Heart left ventricle (tissue), 16 donors: Measurements from ENCODE around the gene GOLGA6A. TPM values are rescaled to one million over a fixed set of nuclear protein-coding genes. Genes with fewer than 3 reads are reported as not detected.

Experiments used
- ATAC-seq, 4 donors: fragments of 200-7000 bp; cut with Tn5 transposase; one replicate each; pipeline ENCODE4 v1.9.1; 2020 to 2022; ENCODE audit warnings: moderate library complexity in 4 of 4, mild to moderate bottlenecking in 3 of 4, moderate number of reproducible peaks in 1 of 4
- DNase-seq, 5 donors: peaks; one replicate each; pipeline ENCODE4 v3.0.0-alpha.2; 2020
- H3K27ac ChIP-seq, 12 donors: fragments of 200-600 bp; sonication (generic) in 4 of 12; one replicate each; pipeline versions ENCODE4 v1.5.0 to v1.8.0; 2016 to 2022; ENCODE audit warnings: mild to moderate bottlenecking in 2 of 12
- H3K27me3 ChIP-seq, 9 donors: fragments of 200-600 bp; sonication (generic) in 2 of 9; one replicate each; pipeline versions ENCODE4 v1.5.1 to v1.8.0; 2016 to 2022; ENCODE audit warnings: mild to moderate bottlenecking in 3 of 9
- H3K36me3 ChIP-seq, 9 donors: fragments of 200-600 bp; sonication (generic) in 2 of 9; one replicate each; pipeline versions ENCODE4 v1.5.0 to v1.8.0; 2018 to 2022; ENCODE audit warnings: mild to moderate bottlenecking in 2 of 9
- H3K4me1 ChIP-seq, 12 donors: fragments of 200-600 bp; sonication (generic) in 4 of 12; one replicate each; pipeline versions ENCODE4 v1.5.0 to v1.8.0; 2016 to 2022; ENCODE audit warnings: mild to moderate bottlenecking in 3 of 12
- H3K4me3 ChIP-seq, 12 donors: fragments of 200-600 bp; sonication (generic) in 4 of 12; one replicate each; pipeline versions ENCODE4 v1.5.0 to v1.8.0; 2017 to 2022; ENCODE audit warnings: mild to moderate bottlenecking in 9 of 12, moderate library complexity in 4 of 12
- H3K9me3 ChIP-seq, 12 donors: fragments of 200-600 bp; sonication (generic) in 4 of 12; one replicate each; pipeline versions ENCODE4 v1.5.0 to v1.8.0; 2016 to 2022; ENCODE audit warnings: mild to moderate bottlenecking in 1 of 12
- CTCF ChIP-seq, 12 donors: fragments of 200-600 bp; sonication (generic) in 4 of 12; IDR thresholded peaks; one replicate each; pipeline versions ENCODE4 v1.5.0 to v1.8.0; 2018 to 2022; ENCODE audit warnings: antibody characterized with exemption in 12 of 12, mild to moderate bottlenecking in 5 of 12
- POLR2A ChIP-seq, 2 donors: fragments of 450-650 bp; IDR thresholded peaks; one replicate each; pipeline ENCODE4 v1.6.1; 2017; ENCODE audit warnings: antibody characterized with exemption in 2 of 2, mild to moderate bottlenecking in 2 of 2, moderate library complexity in 2 of 2
- WGBS, 4 donors: extraction: QIAGEN DNeasy Blood & Tissue Kit in 2 of 4; methylation state at CpG; one replicate each; pipeline versions ENCODE4 v1.1.5 to v1.1.7; 2013 to 2018; 5-methylcytosine and 5-hydroxymethylcytosine counted together
- intact Hi-C, 10 donors: fragments of 100-400 bp; cut with DNase I; formaldehyde crosslinking; loops; one replicate each; pipeline versions ENCODE4 v1.11.1 to v1.14.2; 2022
- polyA plus RNA-seq, 2 donors: library from polyadenylated mRNA; stranded (reverse); fragments of 200-250 nt; gene quantifications; one replicate each; pipeline ENCODE4 v1.2.3, GENCODE V29; 2013
- total RNA-seq, 9 donors: library from RNA; depleted of rRNA in 2 of 9; stranded (reverse); fragments of >200 nt in 2 of 9; fragmentation: NEBNext Ultra II Directional in 3 of 9; extraction: Animal tissue kit (Norgen Biotek cat#: 25700) in 3 of 9; gene quantifications; one replicate each; pipeline versions ENCODE4 v1.1.0 to v1.2.4, GENCODE V29; 2016 to 2023
- donor health status: ischemic (EF 13 %, LVEDD 7.1; RV severe dilation, severe dysfunction).
- donor health status: healthy with polysubstance abuse.
- donor health status: DM: no; HTN: yes; CAD: no.
- donor health status: DM: no; HTN: no; CAD: no.
- donor health status: ischemic (EF 25% LVEDD 6.9; RV normal size, moderate dysfunction).
- donor health status: ischemic (EF 25% LVEDD 5.7; RV mildly dilated, moderate dysfunction).
- donor health status: healthy.
- donor health status: DM: yes; HTN: yes; CAD: no.
- donor health status: ischemic (EF 35%, LVEDD 5.7; RV mildly dilated, moderate dysfunction).
- donor health status: nonischemic (EF 11% LVEDD 7.7; RV severe dilation, severe dysfunction).
- donor health status: DM: yes; HTN: yes; CAD: no.
- donor health status: PGD.
- donor health status: ischemic (EF 29% LVEDD 5.4; RV normal size, mild dysfunction).
- donor health status: nonischemic (EF 23%, LVEDD 6.1; RV moderate dilation, normal function).

GOLGA6A gene
- total and polyA plus RNA-seq, 11 donors: not detected

- peaks cover 10 to 84% (median 71%) of the 10 kb centered on the region in 9 donors for H3K27me3 ChIP-seq
- H3K36me3 ChIP-seq: peaks cover 0 to 15% (median 0%) of the 10 kb centered on the region in 9 donors
- WGBS, 4 donors: 0 to 3% (median 2%) methylated on average over 3 to 40 of the region's 40 CpGs
- no peaks in the 10 kb centered on the region for H3K9me3 ChIP-seq
- peaks cover 0 to 63% (median 24%) of the 10 kb centered on the region in 12 donors for H3K4me1 ChIP-seq
- intact Hi-C loops: loop anchor here (2.0 to 10.0 kb wide), 10 partner anchors 51 to 1145 kb away; no protein-coding TSS in a partner anchor
- peak overlapping the region; percentile 13 to 64 (median 50) for H3K4me3 ChIP-seq
- DNase-seq (no peak), ATAC-seq (no peak)
- TF ChIP-seq CTCF (IDR thresholded peaks at IDR 0.05) (no peak), POLR2A (IDR thresholded peaks at IDR 0.05) (no peak)
- H3K27ac ChIP-seq: peak overlapping the region in 10 of 12 donors; percentile 47 to 88 (median 76)
Observed at GRCh38 chr15:74129586-74130154, 47.3 kb upstream of the GOLGA6A start.

- Histone ChIP-seq H3K9me3 (no peaks in the 10 kb centered on the region), H3K4me1 (peaks cover 0 to 56% (median 22%) of the 10 kb centered on the region in 12 donors), H3K27me3 (peaks cover 12 to 84% (median 64%) of the 10 kb centered on the region in 9 donors), H3K27ac (peak overlapping the region in 10 of 12 donors; percentile 47 to 88 (median 76)), H3K36me3 (peaks cover 0 to 11% (median 0%) of the 10 kb centered on the region in 9 donors), H3K4me3 (peak overlapping the region; percentile 13 to 64 (median 50))
- TF ChIP-seq CTCF (IDR thresholded peaks at IDR 0.05): no peak
- TF ChIP-seq POLR2A (IDR thresholded peaks at IDR 0.05): no peak
- DNase-seq (peak in 2 of 5 donors; percentile 34 to 67), ATAC-seq (peak in 1 of 4 donors; percentile 18)
- intact Hi-C loops: loop anchor here (1.0 to 10.0 kb wide), 10 partner anchors 52 to 1146 kb away; no protein-coding TSS in a partner anchor
- WGBS, 4 donors: 3 to 8% (median 5%) methylated on average over 36 to 43 of the region's 43 CpGs
Observed at GRCh38 chr15:74128785-74129585, 46.6 kb upstream of the GOLGA6A start.

- WGBS, 4 donors: 4 to 10% (median 7%) methylated on average over 19 to 53 of the region's 53 CpGs
- H3K36me3 ChIP-seq: peaks cover 0 to 6% (median 0%) of the 10 kb centered on the region in 9 donors
- ATAC-seq: peak; percentile 21 to 51 (median 42)
- TF ChIP-seq POLR2A (IDR thresholded peaks at IDR 0.05): no peak
- no peak for TF ChIP-seq CTCF (IDR thresholded peaks at IDR 0.05)
- intact Hi-C loops: loop anchor here (1.0 to 10.0 kb wide), 14 partner anchors 53 to 1147 kb away; no protein-coding TSS in a partner anchor
- no peaks in the 10 kb centered on the region for H3K9me3 ChIP-seq
- peak overlapping the region; percentile 13 to 64 (median 50) for H3K4me3 ChIP-seq
- peaks cover 0 to 50% (median 22%) of the 10 kb centered on the region in 12 donors for H3K4me1 ChIP-seq
- H3K27me3 ChIP-seq: peaks cover 12 to 84% (median 56%) of the 10 kb centered on the region in 9 donors
- peak in 3 of 5 donors; percentile 42 to 65 (median 46) for DNase-seq
- peak overlapping the region in 10 of 12 donors; percentile 47 to 88 (median 76) for H3K27ac ChIP-seq
Observed at GRCh38 chr15:74127954-74128784, 45.8 kb upstream of the GOLGA6A start.
